Measurements from ENCODE around the gene CAPRIN1. TPM values are rescaled to one million over a fixed set of nuclear protein-coding genes. Genes with fewer than 3 reads are reported as not detected.

CAPRIN1 gene
- total and polyA plus RNA-seq, 2 of the 8 experiments (the other 6 are each of a cell fraction or from before 2014, with no cell fraction given) = 221 to 317 TPM

- TF ChIP-seq RNF2 (IDR thresholded peaks at IDR 0.05; ENCODE audit: borderline replicate concordance, low read depth, low read length, missing control alignments, poor library complexity, severe bottlenecking) (no peak), JUN (IDR thresholded peaks at IDR 0.05; ENCODE audit: low read depth, low read length) (no peak)
These were observed 91.5 kb downstream of the CAPRIN1 start (continued) for GRCh38 chr11:34143048-34143447.
